ENCODE results near the gene NF1.

The NF1 gene

GRCh38 chr17:31313982-31314781, 219.4 kb downstream of the NF1 start, which contains the start of gene EVI2B:
Gene EVI2B (minus strand): TSS chr17:31314054. CDS start chr17:31305609, 8,445 bp downstream.
- peak within 1 kb of the TSS; percentile 88 for H3K4me3 ChIP-seq (ENCODE audit: low read depth, low read length)

GRCh38 chr17:31314782-31315100, 220.0 kb downstream of the NF1 start:
- DNase-seq (ENCODE audit: low read depth) = peak; percentile 43
- no peak for TF ChIP-seq CTCF (IDR thresholded peaks at IDR 0.05; ENCODE audit: low read depth, low read length)
- TF ChIP-seq POLR2A (IDR thresholded peaks at IDR 0.05; ENCODE audit: extremely low read depth, insufficient read length) = no peak
- TF ChIP-seq, protein P1, sequence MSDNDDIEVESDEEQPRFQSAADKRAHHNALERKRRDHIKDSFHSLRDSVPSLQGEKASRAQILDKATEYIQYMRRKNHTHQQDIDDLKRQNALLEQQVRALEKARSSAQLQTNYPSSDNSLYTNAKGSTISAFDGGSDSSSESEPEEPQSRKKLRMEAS (IDR thresholded peaks at IDR 0.05; ENCODE audit: low read depth, low read length) = no peak
- TF ChIP-seq MYC (IDR thresholded peaks at IDR 0.05; ENCODE audit: low read depth, low read length) = no peak
- peak overlapping the region; percentile 88 for H3K4me3 ChIP-seq (ENCODE audit: low read depth, low read length)

More at GRCh38 chr17:31313982-31314781, 219.4 kb downstream of the NF1 start, which contains the start of gene EVI2B:
- TF ChIP-seq, protein P1 (IDR thresholded peaks at IDR 0.05; ENCODE audit: low read depth, low read length) = no peak
- TF ChIP-seq POLR2A (IDR thresholded peaks at IDR 0.05; ENCODE audit: extremely low read depth, insufficient read length) = peak; percentile 24
- peak; percentile 90 for DNase-seq (ENCODE audit: low read depth)

- H3K4me3 ChIP-seq (ENCODE audit: low read depth, low read length) = peak overlapping the region; percentile 79
- TF ChIP-seq MYC (IDR thresholded peaks at IDR 0.05; ENCODE audit: low read depth, low read length) (no peak), POLR2A (IDR thresholded peaks at IDR 0.05; ENCODE audit: extremely low read depth, insufficient read length) (no peak), CTCF (IDR thresholded peaks at IDR 0.05; ENCODE audit: low read depth, low read length) (no peak)
- TF ChIP-seq, protein P1 (IDR thresholded peaks at IDR 0.05; ENCODE audit: low read depth, low read length) = no peak
- peak; percentile 90 for DNase-seq (ENCODE audit: low read depth)
These were observed 223.6 kb downstream of the NF1 start for GRCh38 chr17:31318298-31318801.

- TF ChIP-seq POLR2A (IDR thresholded peaks at IDR 0.05; ENCODE audit: extremely low read depth, insufficient read length) (no peak), MYC (IDR thresholded peaks at IDR 0.05; ENCODE audit: low read depth, low read length) (no peak), CTCF (IDR thresholded peaks at IDR 0.05; ENCODE audit: low read depth, low read length) (no peak)
- TF ChIP-seq, protein P1 (IDR thresholded peaks at IDR 0.05; ENCODE audit: low read depth, low read length) = no peak
- H3K4me3 ChIP-seq (ENCODE audit: low read depth, low read length) = peak overlapping the region; percentile 79
- DNase-seq (ENCODE audit: low read depth) = peak; percentile 62
These were observed 224.3 kb downstream of the NF1 start for GRCh38 chr17:31318851-31319661.

- DNase-seq (ENCODE audit: low read depth) = peak; percentile 24
- no peak for TF ChIP-seq POLR2A (IDR thresholded peaks at IDR 0.05; ENCODE audit: extremely low read depth, insufficient read length)
- TF ChIP-seq, protein P1 (IDR thresholded peaks at IDR 0.05; ENCODE audit: low read depth, low read length) = no peak
- no peak for TF ChIP-seq MYC (IDR thresholded peaks at IDR 0.05; ENCODE audit: low read depth, low read length)
- no peak for TF ChIP-seq CTCF (IDR thresholded peaks at IDR 0.05; ENCODE audit: low read depth, low read length)
- H3K4me3 ChIP-seq (ENCODE audit: low read depth, low read length) = peak overlapping the region; percentile 79
These were observed 225.5 kb downstream of the NF1 start for GRCh38 chr17:31320241-31320640.

All from NB4 (cell line).